Measurements from ENCODE around the gene CDK14. TPM values are rescaled to one million over a fixed set of nuclear protein-coding genes. Genes with fewer than 3 reads are reported as not detected.

The CDK14 gene
- total RNA-seq, 1 donor from 2014 or later = 64.6 TPM

DNA sequence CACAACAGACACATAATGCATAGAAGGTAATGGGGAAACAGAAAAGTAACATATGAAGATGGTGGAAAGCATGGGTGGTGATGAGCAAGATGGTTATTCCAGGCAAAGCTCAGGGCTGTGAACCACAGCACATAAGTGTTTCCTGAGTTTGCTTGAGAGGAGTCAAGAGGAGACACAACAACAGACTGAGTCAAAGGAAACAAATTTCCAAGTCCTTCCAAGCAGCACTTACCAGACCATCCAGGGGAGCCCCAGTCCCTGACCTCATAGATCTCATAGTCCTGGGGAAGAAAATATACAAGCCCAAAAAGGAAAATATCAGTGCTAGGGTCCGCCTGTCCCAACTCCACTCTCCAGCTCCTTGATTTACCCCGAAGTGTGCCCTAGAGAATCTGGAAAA, 451.5 kb downstream of the CDK14 start:
- Mint-ChIP-seq H3K27ac (no peak overlapping the region), H3K36me3 (peaks cover 4% of the 10 kb centered on the region), H3K4me1 (peaks cover 14% of the 10 kb centered on the region), H3K27me3 (ENCODE audit: low read depth) (no peaks in the 10 kb centered on the region), H3K9me3 (no peaks in the 10 kb centered on the region), H3K4me3 (no peak overlapping the region)
- DNase-seq (ENCODE audit: low spot score in 2 of 2, unreplicated experiment in 2 of 2) = no peak
- TF ChIP-seq, protein P1, sequence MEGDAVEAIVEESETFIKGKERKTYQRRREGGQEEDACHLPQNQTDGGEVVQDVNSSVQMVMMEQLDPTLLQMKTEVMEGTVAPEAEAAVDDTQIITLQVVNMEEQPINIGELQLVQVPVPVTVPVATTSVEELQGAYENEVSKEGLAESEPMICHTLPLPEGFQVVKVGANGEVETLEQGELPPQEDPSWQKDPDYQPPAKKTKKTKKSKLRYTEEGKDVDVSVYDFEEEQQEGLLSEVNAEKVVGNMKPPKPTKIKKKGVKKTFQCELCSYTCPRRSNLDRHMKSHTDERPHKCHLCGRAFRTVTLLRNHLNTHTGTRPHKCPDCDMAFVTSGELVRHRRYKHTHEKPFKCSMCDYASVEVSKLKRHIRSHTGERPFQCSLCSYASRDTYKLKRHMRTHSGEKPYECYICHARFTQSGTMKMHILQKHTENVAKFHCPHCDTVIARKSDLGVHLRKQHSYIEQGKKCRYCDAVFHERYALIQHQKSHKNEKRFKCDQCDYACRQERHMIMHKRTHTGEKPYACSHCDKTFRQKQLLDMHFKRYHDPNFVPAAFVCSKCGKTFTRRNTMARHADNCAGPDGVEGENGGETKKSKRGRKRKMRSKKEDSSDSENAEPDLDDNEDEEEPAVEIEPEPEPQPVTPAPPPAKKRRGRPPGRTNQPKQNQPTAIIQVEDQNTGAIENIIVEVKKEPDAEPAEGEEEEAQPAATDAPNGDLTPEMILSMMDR (IDR thresholded peaks at IDR 0.05; ENCODE audit: unreplicated experiment) = no peak

DNA sequence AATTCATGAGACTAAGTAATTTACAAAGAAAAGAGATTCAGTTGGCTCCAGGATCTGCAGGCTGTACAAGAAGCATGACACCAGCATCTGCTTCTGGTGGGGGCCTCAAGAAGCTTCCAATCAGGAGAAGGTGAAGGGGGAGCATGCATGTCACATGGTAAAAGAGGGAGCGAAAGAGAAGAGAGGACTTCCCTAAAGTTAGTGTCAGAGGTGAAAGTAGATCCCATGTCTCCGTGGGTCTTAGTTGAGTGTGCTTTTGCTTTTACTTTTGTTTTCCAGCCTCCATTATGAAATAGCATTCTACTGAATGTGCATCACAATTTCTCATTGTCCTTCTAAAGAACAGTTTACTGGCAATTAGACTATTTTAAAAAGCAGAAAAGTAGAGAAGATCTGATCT, 454.6 kb downstream of the CDK14 start:
- H3K36me3 Mint-ChIP-seq = peaks cover 4% of the 10 kb centered on the region
- H3K27me3 Mint-ChIP-seq (ENCODE audit: low read depth) = no peaks in the 10 kb centered on the region
- no peaks in the 10 kb centered on the region for H3K9me3 Mint-ChIP-seq
- TF ChIP-seq, protein P1 (IDR thresholded peaks at IDR 0.05; ENCODE audit: unreplicated experiment) = no peak
- H3K4me3 Mint-ChIP-seq = no peak overlapping the region
- DNase-seq (ENCODE audit: low spot score in 2 of 2, unreplicated experiment in 2 of 2) = no peak
- H3K4me1 Mint-ChIP-seq = peaks cover 13% of the 10 kb centered on the region
- H3K27ac Mint-ChIP-seq = no peak overlapping the region

DNA sequence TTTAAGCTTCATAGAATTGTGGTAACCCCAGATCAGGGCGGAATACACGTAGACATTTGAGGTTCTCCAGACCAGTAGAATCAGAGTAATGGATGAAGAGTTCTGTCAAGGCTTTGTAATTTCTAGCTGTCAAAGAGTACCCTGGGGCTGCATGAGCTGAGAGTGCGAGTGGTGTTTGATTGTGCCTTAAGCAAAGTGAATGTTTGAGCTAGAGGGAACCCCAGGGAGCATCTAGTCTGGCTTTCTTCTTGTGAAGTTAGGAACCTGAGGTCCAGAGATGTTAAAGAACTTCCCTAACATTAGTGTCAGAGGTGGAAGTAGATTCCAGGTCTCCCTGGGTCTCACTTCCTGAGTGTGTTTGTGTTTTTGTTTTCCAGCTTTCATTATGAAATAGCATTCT, 455.8 kb downstream of the CDK14 start:
- peaks cover 13% of the 10 kb centered on the region for H3K4me1 Mint-ChIP-seq
- H3K9me3 Mint-ChIP-seq = no peaks in the 10 kb centered on the region
- TF ChIP-seq, protein P1 (IDR thresholded peaks at IDR 0.05; ENCODE audit: unreplicated experiment) = no peak
- no peaks in the 10 kb centered on the region for H3K27me3 Mint-ChIP-seq (ENCODE audit: low read depth)
- H3K27ac Mint-ChIP-seq = no peak overlapping the region
- peaks cover 8% of the 10 kb centered on the region for H3K36me3 Mint-ChIP-seq
- DNase-seq (ENCODE audit: low spot score in 2 of 2, unreplicated experiment in 2 of 2) = no peak
- H3K4me3 Mint-ChIP-seq = no peak overlapping the region

GRCh38 chr7:91054374-91054773, 458.3 kb downstream of the CDK14 start:
- H3K27me3 Mint-ChIP-seq (ENCODE audit: low read depth) = no peaks in the 10 kb centered on the region
- H3K9me3 Mint-ChIP-seq = no peaks in the 10 kb centered on the region
- H3K36me3 Mint-ChIP-seq = peaks cover 12% of the 10 kb centered on the region
- no peak for DNase-seq (ENCODE audit: low spot score in 2 of 2, unreplicated experiment in 2 of 2)
- peaks cover 13% of the 10 kb centered on the region for H3K4me1 Mint-ChIP-seq
- no peak overlapping the region for H3K4me3 Mint-ChIP-seq
- TF ChIP-seq, protein P1 (IDR thresholded peaks at IDR 0.05; ENCODE audit: unreplicated experiment) = no peak
- H3K27ac Mint-ChIP-seq = no peak overlapping the region

GRCh38 chr7:91055219-91055618, 459.1 kb downstream of the CDK14 start:
- TF ChIP-seq, protein P1 (IDR thresholded peaks at IDR 0.05; ENCODE audit: unreplicated experiment) = no peak
- Mint-ChIP-seq H3K27ac (no peak overlapping the region), H3K9me3 (peaks cover 4% of the 10 kb centered on the region), H3K4me1 (peaks cover 13% of the 10 kb centered on the region), H3K4me3 (no peak overlapping the region), H3K36me3 (peaks cover 14% of the 10 kb centered on the region), H3K27me3 (ENCODE audit: low read depth) (no peaks in the 10 kb centered on the region)
- no peak for DNase-seq (ENCODE audit: low spot score in 2 of 2, unreplicated experiment in 2 of 2)

DNA sequence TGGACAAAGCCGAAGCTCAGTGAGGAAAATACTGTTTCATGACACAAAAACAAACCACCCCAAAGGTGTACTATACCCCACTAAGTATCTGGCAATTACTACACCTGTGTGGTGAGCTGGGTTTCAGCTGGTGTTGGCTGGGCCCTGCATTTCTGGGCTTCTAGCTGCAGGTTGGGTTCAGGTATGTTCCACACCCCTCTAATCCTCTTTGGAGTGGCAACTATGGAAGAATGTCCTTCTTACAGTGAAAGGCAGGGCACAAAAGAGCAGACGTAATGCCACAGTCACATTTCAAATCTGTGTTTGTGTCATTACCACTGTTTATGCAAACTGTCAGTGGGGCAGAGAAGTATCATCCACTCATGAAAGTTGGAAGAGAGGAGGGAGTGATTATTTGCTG, 466.6 kb downstream of the CDK14 start:
- Mint-ChIP-seq H3K27ac (no peak overlapping the region), H3K9me3 (peaks cover 14% of the 10 kb centered on the region), H3K27me3 (ENCODE audit: low read depth) (no peaks in the 10 kb centered on the region), H3K36me3 (peaks cover 15% of the 10 kb centered on the region), H3K4me1 (peaks cover 10% of the 10 kb centered on the region), H3K4me3 (no peak overlapping the region)
- DNase-seq (ENCODE audit: low spot score in 2 of 2, unreplicated experiment in 2 of 2) = no peak
- TF ChIP-seq, protein P1 (IDR thresholded peaks at IDR 0.05; ENCODE audit: unreplicated experiment) = no peak
